Endothelial cell of umbilical vein (primary cell): Measurements from ENCODE around the gene CCDC183.

Source experiments
- POLR2AphosphoS5 ChIP-seq: IDR thresholded peaks from 2 replicates; pipeline ENCODE4 v1.6.1; 2012; ENCODE audit warnings: low read depth, mild to moderate bottlenecking, control low read depth, low read length, moderate library complexity; ENCODE audit not compliant: insufficient read depth
- TF ChIP-seq, protein P1 (sequence below), 2 donors: IDR thresholded peaks; 1 replicate in 1 of 2; 2 replicates in 1 of 2; pipeline ENCODE4 v1.5.1; 2011; ENCODE audit warnings: low read length in 2 of 2, mild to moderate bottlenecking in 2 of 2, moderate library complexity in 2 of 2, control low read depth in 1 of 2, inconsistent platforms in 1 of 2, low read depth in 1 of 2; ENCODE audit not compliant: insufficient read depth in 1 of 2; ENCODE audit errors: extremely low read depth in 1 of 2

GRCh38 chr9:136823136-136824046 lies 27.3 kb downstream of the CCDC183 start:
- TF ChIP-seq, protein P1, sequence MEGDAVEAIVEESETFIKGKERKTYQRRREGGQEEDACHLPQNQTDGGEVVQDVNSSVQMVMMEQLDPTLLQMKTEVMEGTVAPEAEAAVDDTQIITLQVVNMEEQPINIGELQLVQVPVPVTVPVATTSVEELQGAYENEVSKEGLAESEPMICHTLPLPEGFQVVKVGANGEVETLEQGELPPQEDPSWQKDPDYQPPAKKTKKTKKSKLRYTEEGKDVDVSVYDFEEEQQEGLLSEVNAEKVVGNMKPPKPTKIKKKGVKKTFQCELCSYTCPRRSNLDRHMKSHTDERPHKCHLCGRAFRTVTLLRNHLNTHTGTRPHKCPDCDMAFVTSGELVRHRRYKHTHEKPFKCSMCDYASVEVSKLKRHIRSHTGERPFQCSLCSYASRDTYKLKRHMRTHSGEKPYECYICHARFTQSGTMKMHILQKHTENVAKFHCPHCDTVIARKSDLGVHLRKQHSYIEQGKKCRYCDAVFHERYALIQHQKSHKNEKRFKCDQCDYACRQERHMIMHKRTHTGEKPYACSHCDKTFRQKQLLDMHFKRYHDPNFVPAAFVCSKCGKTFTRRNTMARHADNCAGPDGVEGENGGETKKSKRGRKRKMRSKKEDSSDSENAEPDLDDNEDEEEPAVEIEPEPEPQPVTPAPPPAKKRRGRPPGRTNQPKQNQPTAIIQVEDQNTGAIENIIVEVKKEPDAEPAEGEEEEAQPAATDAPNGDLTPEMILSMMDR (IDR thresholded peaks at IDR 0.05; ENCODE audit: extremely low read depth in 1 of 2, insufficient read depth in 1 of 2, low read depth in 1 of 2, low read length in 2 of 2), result no peak
- TF ChIP-seq POLR2AphosphoS5, result no peak
